ENCODE measurements around the gene AFM. TPM values are rescaled to one million over a fixed set of nuclear protein-coding genes. Genes with fewer than 3 reads are reported as not detected.

Gene AFM
- total RNA-seq, 1 experiment from 2014 or later = 2.5 TPM

DNA sequence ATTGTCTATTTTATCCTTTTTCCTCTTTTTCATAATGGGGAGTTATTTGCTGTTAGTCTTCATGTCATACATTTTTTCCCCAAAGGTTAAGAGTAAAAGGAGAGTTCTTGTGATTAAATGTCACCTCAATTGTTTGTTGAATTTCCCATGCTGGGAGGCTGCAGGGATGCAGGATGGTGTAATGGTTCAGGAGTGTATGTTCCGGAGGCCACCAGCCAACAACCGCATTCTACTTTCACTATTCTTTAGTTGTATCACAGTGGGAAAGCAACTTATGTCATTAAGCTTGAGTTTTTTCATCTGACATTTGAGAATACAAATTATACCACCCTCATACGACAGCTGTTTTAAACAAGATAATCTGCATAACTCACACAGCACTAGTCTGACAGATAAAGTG lies 30.1 kb upstream of the AFM start:
- no peak overlapping the region for H3K4me3 Mint-ChIP-seq (ENCODE audit: unreplicated experiment)
- intact Hi-C loops (cut with micrococcal nuclease; ENCODE audit: unreplicated experiment) = no loop called here
- POLR2A ChIA-PET = no interaction called here
- no peak overlapping the region for H3K4me3 ChIP-seq (ENCODE audit: low read depth, low read length)
- peaks cover 19% of the 10 kb centered on the region for H3K4me1 Mint-ChIP-seq (ENCODE audit: low read depth, unreplicated experiment)
- no peak overlapping the region for H3K27ac Mint-ChIP-seq (ENCODE audit: unreplicated experiment)
- no peaks in the 10 kb centered on the region for H3K9me3 ChIP-seq
- no peaks in the 10 kb centered on the region for H3K36me3 ChIP-seq (ENCODE audit: control insufficient read depth, insufficient read depth, low read length)
- H3K4me1 ChIP-seq = peaks cover 44% of the 10 kb centered on the region
- H3K9me3 Mint-ChIP-seq (ENCODE audit: unreplicated experiment) = peaks cover 6% of the 10 kb centered on the region
- H3K27me3 ChIP-seq (replicated peaks; ENCODE audit: control insufficient read depth, insufficient read depth, low read length) = no peaks in the 10 kb centered on the region
- CTCF ChIA-PET = no interaction called here
- no peaks in the 10 kb centered on the region for H3K27me3 Mint-ChIP-seq (ENCODE audit: insufficient read depth, unreplicated experiment)
- TF ChIP-seq, protein P1, sequence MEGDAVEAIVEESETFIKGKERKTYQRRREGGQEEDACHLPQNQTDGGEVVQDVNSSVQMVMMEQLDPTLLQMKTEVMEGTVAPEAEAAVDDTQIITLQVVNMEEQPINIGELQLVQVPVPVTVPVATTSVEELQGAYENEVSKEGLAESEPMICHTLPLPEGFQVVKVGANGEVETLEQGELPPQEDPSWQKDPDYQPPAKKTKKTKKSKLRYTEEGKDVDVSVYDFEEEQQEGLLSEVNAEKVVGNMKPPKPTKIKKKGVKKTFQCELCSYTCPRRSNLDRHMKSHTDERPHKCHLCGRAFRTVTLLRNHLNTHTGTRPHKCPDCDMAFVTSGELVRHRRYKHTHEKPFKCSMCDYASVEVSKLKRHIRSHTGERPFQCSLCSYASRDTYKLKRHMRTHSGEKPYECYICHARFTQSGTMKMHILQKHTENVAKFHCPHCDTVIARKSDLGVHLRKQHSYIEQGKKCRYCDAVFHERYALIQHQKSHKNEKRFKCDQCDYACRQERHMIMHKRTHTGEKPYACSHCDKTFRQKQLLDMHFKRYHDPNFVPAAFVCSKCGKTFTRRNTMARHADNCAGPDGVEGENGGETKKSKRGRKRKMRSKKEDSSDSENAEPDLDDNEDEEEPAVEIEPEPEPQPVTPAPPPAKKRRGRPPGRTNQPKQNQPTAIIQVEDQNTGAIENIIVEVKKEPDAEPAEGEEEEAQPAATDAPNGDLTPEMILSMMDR (IDR thresholded peaks at IDR 0.05; ENCODE audit: insufficient read depth in 1 of 2, low read depth in 1 of 2, low read length in 1 of 2, severe bottlenecking in 1 of 2, unreplicated experiment in 1 of 2) = no peak
- BruUV-seq (replicated peaks) = no TSS peak
- H3K36me3 Mint-ChIP-seq (ENCODE audit: insufficient read depth, unreplicated experiment) = no peaks in the 10 kb centered on the region
- DNase-seq = no peak

DNA sequence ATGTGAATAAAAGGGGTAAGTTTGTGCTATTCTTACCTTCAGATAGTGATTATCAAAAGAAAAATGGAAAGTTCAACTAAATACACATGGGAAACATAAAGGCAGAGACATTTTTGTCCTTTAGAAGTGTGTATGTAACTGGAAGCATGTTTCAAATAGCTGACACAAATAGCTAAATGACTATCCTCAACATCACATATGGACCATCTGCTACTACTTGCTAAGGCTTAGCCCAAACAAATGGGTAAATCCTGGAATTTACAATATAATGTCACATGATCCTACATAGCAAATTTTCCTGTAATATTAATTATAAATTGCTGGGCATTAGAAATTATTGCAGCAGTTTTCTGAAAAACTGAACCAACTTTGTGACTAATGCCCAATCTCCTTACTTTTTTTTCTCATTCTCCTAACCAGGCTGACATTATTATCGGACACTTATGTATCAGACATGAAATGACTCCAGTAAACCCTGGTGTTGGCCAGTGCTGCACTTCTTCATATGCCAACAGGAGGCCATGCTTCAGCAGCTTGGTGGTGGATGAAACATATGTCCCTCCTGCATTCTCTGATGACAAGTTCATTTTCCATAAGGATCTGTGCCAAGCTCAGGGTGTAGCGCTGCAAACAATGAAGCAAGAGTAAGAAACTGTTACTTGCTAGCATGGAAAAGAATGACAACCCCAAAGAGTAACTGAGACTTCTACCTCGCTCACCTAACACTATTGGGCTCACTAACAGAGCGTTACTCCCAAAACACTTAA lies 29.4 kb upstream of the AFM start:
- Mint-ChIP-seq H3K4me3 (ENCODE audit: unreplicated experiment) (no peak overlapping the region), H3K36me3 (ENCODE audit: insufficient read depth, unreplicated experiment) (no peaks in the 10 kb centered on the region), H3K9me3 (ENCODE audit: unreplicated experiment) (peaks cover 10% of the 10 kb centered on the region), H3K4me1 (ENCODE audit: low read depth, unreplicated experiment) (peaks cover 23% of the 10 kb centered on the region), H3K27me3 (ENCODE audit: insufficient read depth, unreplicated experiment) (no peaks in the 10 kb centered on the region), H3K27ac (ENCODE audit: unreplicated experiment) (peak overlapping the region; percentile 19)
- BruUV-seq (replicated peaks) = no TSS peak
- TF ChIP-seq, protein P1 (IDR thresholded peaks at IDR 0.05; ENCODE audit: insufficient read depth in 1 of 2, low read depth in 1 of 2, low read length in 1 of 2, severe bottlenecking in 1 of 2, unreplicated experiment in 1 of 2) = no peak
- no peak overlapping the region for H3K4me3 ChIP-seq (ENCODE audit: low read depth, low read length)
- H3K36me3 ChIP-seq (ENCODE audit: control insufficient read depth, insufficient read depth, low read length) = no peaks in the 10 kb centered on the region
- no peak for DNase-seq
- H3K4me1 ChIP-seq = peaks cover 44% of the 10 kb centered on the region
- intact Hi-C loops (cut with micrococcal nuclease; ENCODE audit: unreplicated experiment) = no loop called here
- POLR2A ChIA-PET = no interaction called here
- no peaks in the 10 kb centered on the region for H3K9me3 ChIP-seq
- CTCF ChIA-PET = interaction anchor here (1.3 kb wide), 1 partner anchor 111 kb away, joined by 3 read pairs; no protein-coding TSS in a partner anchor
- no peaks in the 10 kb centered on the region for H3K27me3 ChIP-seq (replicated peaks; ENCODE audit: control insufficient read depth, insufficient read depth, low read length)

DNA sequence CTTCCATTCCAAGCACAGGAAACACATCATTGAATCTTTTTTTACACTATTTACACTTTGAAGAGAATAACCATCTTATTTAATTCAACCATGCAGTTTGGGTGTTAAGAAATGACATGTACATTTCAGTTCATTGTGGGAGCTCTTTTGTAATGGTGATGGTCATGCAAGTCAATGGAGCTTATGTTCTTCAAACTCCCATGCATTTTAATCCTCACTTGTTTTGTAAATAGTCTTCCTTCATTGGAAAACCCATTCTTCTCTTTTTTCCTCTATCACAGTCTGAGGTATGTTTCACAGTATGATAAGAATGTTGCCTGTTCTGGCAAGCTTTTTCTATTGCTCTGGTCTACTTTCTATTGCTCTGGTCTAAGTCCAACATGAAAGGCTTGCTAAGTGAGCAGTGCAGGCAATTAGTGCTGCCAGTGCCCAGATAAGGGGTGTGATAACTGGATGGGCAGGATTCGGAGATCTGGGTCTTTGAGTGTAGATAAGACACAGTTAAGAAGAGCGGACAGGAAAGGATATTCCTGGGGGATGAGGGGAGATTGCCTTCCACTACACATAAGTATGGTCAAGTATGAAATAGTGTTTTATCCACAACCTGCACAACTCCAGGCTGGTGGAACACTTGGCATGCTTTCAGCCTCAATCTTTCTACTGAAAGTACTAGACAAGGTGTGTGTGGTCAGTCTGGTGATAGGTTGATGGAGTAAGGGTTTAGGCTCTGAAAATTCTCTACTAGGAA lies 28.4 kb upstream of the AFM start:
- DNase-seq = peak; percentile 70 to 90
- Mint-ChIP-seq H3K27ac (ENCODE audit: unreplicated experiment) (peak overlapping the region; percentile 19), H3K4me1 (ENCODE audit: low read depth, unreplicated experiment) (peaks cover 23% of the 10 kb centered on the region)

More for the DNA sequence above, 28.4 kb upstream of the AFM start:
- H3K4me1 ChIP-seq = peaks cover 44% of the 10 kb centered on the region
- H3K27me3 ChIP-seq (replicated peaks; ENCODE audit: control insufficient read depth, insufficient read depth, low read length) = no peaks in the 10 kb centered on the region
- CTCF ChIA-PET = interaction anchor here (1.3 kb wide), 1 partner anchor 112 kb away, joined by 3 read pairs; no protein-coding TSS in a partner anchor
- H3K9me3 Mint-ChIP-seq (ENCODE audit: unreplicated experiment) = peaks cover 18% of the 10 kb centered on the region
- intact Hi-C loops (cut with micrococcal nuclease; ENCODE audit: unreplicated experiment) = loop anchor here (1.0 kb wide), 2 partner anchors 21 to 120 kb away; no protein-coding TSS in a partner anchor
- no peaks in the 10 kb centered on the region; the same call in 1 of the 2 replicates for H3K36me3 ChIP-seq (ENCODE audit: control insufficient read depth, insufficient read depth, low read length)
- no TSS peak for BruUV-seq (replicated peaks)
- TF ChIP-seq, protein P1 (IDR thresholded peaks at IDR 0.05; ENCODE audit: insufficient read depth in 1 of 2, low read depth in 1 of 2, low read length in 1 of 2, severe bottlenecking in 1 of 2, unreplicated experiment in 1 of 2) = no peak
- no peak overlapping the region for H3K4me3 ChIP-seq (ENCODE audit: low read depth, low read length)
- POLR2A ChIA-PET = no interaction called here
- H3K36me3 Mint-ChIP-seq (ENCODE audit: insufficient read depth, unreplicated experiment) = no peaks in the 10 kb centered on the region
- no peaks in the 10 kb centered on the region for H3K27me3 Mint-ChIP-seq (ENCODE audit: insufficient read depth, unreplicated experiment)
- no peaks in the 10 kb centered on the region for H3K9me3 ChIP-seq
- peak overlapping the region; percentile 48 for H3K4me3 Mint-ChIP-seq (ENCODE audit: unreplicated experiment)

All from Caco-2 (cell line).